ENCODE measurements around the gene LRP8.

DNA sequence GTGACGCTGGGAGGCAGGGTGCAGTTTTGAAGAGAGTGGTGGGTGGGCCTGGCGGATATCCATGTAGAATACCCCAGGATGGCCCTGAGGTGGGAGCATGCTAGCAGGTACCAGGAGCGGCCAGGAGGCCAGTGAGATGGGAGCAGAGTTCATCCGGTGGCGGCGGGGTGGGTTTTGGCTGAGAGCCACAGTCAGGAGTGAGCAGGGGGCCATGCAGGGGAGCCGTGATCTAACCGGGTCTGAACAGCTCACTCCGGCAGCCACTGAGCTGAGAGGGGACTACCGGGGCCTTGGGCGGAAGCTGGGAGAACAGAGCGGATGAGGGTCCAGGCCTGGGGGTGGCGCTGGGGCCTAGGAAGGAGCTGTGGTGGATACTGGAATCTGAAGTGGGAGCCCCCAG lies 47.6 kb upstream of the LRP8 start:
- TF ChIP-seq, protein P1, sequence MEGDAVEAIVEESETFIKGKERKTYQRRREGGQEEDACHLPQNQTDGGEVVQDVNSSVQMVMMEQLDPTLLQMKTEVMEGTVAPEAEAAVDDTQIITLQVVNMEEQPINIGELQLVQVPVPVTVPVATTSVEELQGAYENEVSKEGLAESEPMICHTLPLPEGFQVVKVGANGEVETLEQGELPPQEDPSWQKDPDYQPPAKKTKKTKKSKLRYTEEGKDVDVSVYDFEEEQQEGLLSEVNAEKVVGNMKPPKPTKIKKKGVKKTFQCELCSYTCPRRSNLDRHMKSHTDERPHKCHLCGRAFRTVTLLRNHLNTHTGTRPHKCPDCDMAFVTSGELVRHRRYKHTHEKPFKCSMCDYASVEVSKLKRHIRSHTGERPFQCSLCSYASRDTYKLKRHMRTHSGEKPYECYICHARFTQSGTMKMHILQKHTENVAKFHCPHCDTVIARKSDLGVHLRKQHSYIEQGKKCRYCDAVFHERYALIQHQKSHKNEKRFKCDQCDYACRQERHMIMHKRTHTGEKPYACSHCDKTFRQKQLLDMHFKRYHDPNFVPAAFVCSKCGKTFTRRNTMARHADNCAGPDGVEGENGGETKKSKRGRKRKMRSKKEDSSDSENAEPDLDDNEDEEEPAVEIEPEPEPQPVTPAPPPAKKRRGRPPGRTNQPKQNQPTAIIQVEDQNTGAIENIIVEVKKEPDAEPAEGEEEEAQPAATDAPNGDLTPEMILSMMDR (IDR thresholded peaks at IDR 0.05) = no peak
- no peak for TF ChIP-seq POLR2A (IDR thresholded peaks at IDR 0.05)
